OCI-M2 (cell line): Measurements from ENCODE around the gene FRMPD1.

Source experiments
- DNase-seq: peaks from one replicate; lab custom pipeline; 2025; ENCODE audit not compliant: unreplicated experiment; lab: John Stamatoyannopoulos, UW

FRMPD1 gene

GRCh38 chr9:37769306-37769705 lies 118.6 kb downstream of the FRMPD1 start:
- no peak for DNase-seq

DNA sequence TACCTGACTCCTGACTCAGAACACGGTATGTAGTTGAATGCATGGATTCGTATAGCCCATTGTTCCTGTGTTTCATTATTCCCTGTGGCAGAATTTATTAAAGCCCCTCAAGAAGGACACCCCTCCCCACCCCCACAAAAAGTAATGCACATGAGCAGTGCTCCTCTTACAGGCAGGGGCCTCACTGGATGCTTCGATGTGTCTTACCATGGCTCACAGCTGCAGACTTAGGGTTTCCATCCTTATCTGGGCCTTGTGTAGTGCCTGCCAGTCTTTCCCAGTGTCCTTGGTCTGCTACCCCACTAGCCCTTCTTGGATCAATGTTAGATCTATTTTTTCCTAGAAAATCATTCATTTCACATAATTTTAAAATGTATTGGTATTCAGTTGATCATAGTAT lies 119.2 kb downstream of the FRMPD1 start:
- no peak for DNase-seq

DNA sequence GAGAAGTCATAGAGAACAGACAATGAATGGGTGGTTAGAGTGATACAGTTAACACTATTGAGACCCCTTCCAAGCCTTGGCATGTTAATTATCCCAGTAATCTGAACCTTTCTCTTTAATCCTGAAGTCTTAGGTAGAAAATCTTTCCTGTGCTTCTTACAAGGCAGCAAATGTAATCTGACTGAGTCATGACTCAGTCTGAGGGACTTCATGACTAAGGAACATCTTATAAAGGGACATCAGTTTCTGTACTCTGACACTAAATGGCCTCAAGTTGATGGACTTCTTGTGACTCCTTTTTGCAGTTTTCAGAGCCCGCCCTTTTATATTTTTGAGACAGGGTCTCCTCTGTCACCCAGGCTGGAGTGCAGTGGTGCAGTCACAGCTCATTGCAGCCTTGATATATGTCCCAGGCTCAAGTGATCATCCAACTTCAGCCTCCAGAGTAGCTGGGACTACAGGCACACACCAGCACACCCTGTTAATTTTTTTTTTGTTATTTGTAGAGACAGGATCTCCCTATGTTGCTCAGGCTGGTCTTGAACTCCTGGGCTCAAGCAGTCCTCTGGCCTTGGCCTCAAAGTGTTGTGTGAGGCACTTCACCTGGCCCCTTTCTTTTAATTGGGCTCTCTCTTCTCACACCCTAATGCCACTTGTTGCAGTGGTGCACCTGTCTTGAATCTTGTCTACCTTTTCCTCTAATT lies 124.6 kb downstream of the FRMPD1 start:
- DNase-seq, result no peak

DNA sequence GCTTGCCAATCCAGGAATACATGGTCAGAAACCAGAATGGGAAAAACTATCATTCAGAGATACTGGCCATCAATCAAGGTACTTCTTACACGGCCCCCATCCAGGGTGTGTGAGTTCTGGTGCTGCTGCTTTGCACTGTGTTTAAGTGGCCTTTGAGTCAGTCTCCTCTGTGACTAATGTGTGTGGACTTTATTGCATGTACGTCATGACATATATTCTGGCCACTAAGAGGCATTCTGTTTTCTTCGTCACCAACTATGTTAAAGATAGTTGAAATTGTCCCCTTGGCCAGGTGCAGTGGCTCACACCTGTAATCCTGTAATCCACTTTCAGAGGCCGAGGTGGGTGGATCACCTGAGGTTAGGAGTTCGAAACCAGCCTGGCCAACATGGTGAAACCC lies 125.6 kb downstream of the FRMPD1 start:
- no peak for DNase-seq

GRCh38 chr9:37778534-37778933 lies 127.8 kb downstream of the FRMPD1 start:
- DNase-seq, result no peak

- DNase-seq, result no peak
These were observed 133.5 kb downstream of the FRMPD1 start for GRCh38 chr9:37784291-37784615.

DNA sequence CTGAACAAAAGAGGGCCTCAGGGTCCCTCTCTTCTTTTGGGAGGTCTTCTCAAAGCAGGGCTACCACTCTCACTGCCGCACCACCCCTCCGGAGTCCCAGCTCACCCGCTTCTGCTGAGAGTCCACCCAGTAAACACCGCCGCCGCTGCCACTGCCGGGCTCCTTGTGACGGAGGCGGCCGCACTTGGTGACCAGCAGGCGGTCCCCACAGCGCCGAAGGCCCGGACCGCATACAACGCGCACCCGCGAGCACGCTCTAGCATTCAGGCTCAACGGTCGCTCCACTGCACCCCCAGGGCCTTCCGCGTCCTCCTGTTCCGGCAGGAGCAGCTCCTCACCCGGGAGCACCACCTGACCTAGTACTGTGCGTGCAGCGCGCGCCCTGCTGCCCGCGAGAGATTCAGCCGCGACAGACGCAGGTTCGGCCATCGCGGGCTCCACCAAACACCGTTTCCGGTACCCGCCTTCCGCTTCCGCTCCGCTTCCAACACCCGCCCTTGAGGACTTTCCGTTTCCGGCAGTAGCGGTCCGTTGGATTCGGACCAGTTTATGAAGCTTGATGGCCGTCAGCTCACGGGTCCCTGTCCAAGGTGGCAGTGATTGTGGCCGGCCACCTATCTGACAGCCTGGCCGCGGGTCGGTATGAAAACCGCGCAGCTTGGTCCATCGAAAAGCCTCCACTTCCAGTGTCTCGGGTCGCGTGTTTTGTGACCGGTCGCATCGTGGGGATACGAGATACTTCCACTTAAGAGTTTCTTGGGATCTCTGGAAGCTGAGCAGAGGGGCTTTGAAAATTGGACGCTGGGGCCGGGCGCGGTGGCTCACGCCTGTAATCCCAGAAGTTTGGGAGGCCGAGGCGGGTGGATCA lies 134.1 kb downstream of the FRMPD1 start, which contains the start of gene EXOSC3:
Gene EXOSC3, minus strand, starts transcription at position 449 of the 868 bp plus-strand sequence. Its CDS starts 20 bp downstream, at position 429.
- peak; percentile 43 for DNase-seq

- no peak for DNase-seq
These were observed 136.3 kb downstream of the FRMPD1 start for GRCh38 chr9:37787059-37787458.

GRCh38 chr9:37788332-37788731 lies 137.6 kb downstream of the FRMPD1 start:
- no peak for DNase-seq

- no peak for DNase-seq
These were observed 139.3 kb downstream of the FRMPD1 start for GRCh38 chr9:37790096-37790495.

GRCh38 chr9:37792122-37792521 lies 141.4 kb downstream of the FRMPD1 start:
- DNase-seq, result no peak

DNA sequence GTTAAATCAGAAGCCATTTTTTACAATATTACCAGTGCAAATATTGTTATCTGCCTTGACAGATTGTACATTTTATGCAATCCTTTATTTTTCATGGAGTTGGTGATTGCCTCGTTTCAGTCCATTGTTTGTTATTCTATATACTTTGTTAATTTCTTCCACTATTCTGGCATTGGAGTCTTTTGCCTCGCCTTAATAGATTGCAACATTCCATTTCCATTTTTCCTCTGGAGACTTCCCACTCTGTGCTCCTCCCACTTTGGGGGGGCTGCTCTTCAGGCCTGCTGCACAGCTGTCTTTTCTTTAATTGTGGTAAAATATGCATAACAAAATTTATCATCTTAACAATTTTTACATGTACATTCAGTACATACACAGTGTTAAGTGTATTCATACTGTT lies 145.5 kb downstream of the FRMPD1 start:
- no peak for DNase-seq
